ENCODE measurements around the gene NRXN3.

DNA sequence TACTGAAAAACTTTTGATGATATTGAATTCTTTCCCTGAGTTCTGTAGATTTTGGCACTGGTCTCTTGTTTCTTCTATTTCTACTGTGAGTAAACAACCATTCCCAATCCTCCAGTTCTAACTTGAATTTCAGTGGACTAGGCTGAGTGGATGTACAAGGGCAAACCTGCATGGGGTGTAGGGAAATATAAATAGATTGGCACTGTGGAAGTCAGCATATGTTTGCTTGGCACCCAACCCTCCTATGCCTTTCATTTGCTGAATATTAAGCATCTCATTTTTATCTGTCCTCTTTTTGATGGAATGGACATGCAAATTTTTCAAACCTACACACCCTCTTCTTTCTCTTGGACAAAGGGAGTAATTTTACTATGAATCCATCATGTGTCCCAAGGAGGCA lies 1212.9 kb downstream of the NRXN3 start:
- TF ChIP-seq POLR2AphosphoS5 (IDR thresholded peaks at IDR 0.05; ENCODE audit: low read depth, low read length): no peak
- TF ChIP-seq, protein P1, sequence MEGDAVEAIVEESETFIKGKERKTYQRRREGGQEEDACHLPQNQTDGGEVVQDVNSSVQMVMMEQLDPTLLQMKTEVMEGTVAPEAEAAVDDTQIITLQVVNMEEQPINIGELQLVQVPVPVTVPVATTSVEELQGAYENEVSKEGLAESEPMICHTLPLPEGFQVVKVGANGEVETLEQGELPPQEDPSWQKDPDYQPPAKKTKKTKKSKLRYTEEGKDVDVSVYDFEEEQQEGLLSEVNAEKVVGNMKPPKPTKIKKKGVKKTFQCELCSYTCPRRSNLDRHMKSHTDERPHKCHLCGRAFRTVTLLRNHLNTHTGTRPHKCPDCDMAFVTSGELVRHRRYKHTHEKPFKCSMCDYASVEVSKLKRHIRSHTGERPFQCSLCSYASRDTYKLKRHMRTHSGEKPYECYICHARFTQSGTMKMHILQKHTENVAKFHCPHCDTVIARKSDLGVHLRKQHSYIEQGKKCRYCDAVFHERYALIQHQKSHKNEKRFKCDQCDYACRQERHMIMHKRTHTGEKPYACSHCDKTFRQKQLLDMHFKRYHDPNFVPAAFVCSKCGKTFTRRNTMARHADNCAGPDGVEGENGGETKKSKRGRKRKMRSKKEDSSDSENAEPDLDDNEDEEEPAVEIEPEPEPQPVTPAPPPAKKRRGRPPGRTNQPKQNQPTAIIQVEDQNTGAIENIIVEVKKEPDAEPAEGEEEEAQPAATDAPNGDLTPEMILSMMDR (IDR thresholded peaks at IDR 0.05): no peak

All from SK-N-SH (cell line).